ENCODE results near the gene C1orf226.

GRCh38 chr1:162373541-162374260, 7.8 kb upstream of the C1orf226 start:
- TF ChIP-seq CTCF (IDR thresholded peaks at IDR 0.05; ENCODE audit: low read depth, low read length, missing input control) (no peak), JUND (IDR thresholded peaks at IDR 0.05) (peak in 1 of 2 donors; percentile 34), ZBTB33 (IDR thresholded peaks at IDR 0.05) (no peak), REST (IDR thresholded peaks at IDR 0.05) (no peak), RAD21 (IDR thresholded peaks at IDR 0.05) (no peak), TAF1 (conservative IDR thresholded peaks at IDR 0.05) (no peak), RXRA (IDR thresholded peaks at IDR 0.05) (peak in 1 of 2 donors; percentile 26), SP1 (IDR thresholded peaks at IDR 0.05) (no peak), GABPA (IDR thresholded peaks at IDR 0.05 in 1 of 2, conservative IDR thresholded peaks at IDR 0.05 in 1 of 2) (no peak), ATF3 (IDR thresholded peaks at IDR 0.05) (no peak), MAX (IDR thresholded peaks at IDR 0.05) (no peak), YY1 (IDR thresholded peaks at IDR 0.05) (no peak), FOXA1 (IDR thresholded peaks at IDR 0.05) (no peak)

All from liver (tissue), 3 donors.